Small intestine (tissue), 7 donors: Measurements from ENCODE around the gene CHST5. TPM values are rescaled to one million over a fixed set of nuclear protein-coding genes. Genes with fewer than 3 reads are reported as not detected.
A peak's percentile ranks its signal among the peaks of the same experiment; 100 is the strongest.
"Not testable (repeated sequence)": the region's sequence is repeated elsewhere in the genome, so short reads cannot be mapped to it uniquely, and the experiment has no call there.

Experiments used
- DNase-seq, 2 donors: peaks; one replicate each; pipeline versions ENCODE4 v3.0.0 to v3.0.0-alpha.2; 2013
- FAIRE-seq: peaks from 2 replicates; lab custom pipeline; 2012; peaks lifted over from hg19 to GRCh38; lab: Jason Lieb, UNC
- H3K27ac ChIP-seq, 3 donors: one replicate each; pipeline ENCODE4 v1.5.1; 2013; ENCODE audit warnings: low read length in 2 of 3, mild to moderate bottlenecking in 2 of 3, control low read depth in 1 of 3, inconsistent platforms in 1 of 3, low read depth in 1 of 3, moderate library complexity in 1 of 3
- H3K27me3 ChIP-seq, 3 donors: one replicate each; pipeline ENCODE4 v1.6.1; 2013; ENCODE audit warnings: low read length in 3 of 3, inconsistent platforms in 1 of 3; ENCODE audit not compliant: control insufficient read depth in 3 of 3, insufficient read depth in 3 of 3
- H3K36me3 ChIP-seq, 3 donors: one replicate each; pipeline ENCODE4 v1.6.1; 2013; ENCODE audit warnings: low read length in 3 of 3, inconsistent platforms in 1 of 3, low read depth in 1 of 3, mild to moderate bottlenecking in 1 of 3, moderate library complexity in 1 of 3; ENCODE audit not compliant: control insufficient read depth in 3 of 3, insufficient read depth in 2 of 3
- H3K4me1 ChIP-seq, 3 donors: one replicate each; pipeline ENCODE4 v1.6.1; 2013; ENCODE audit warnings: low read length in 2 of 3, inconsistent platforms in 1 of 3, low read depth in 1 of 3, mild to moderate bottlenecking in 1 of 3, moderate library complexity in 1 of 3; ENCODE audit not compliant: control insufficient read depth in 3 of 3, insufficient read depth in 2 of 3
- H3K4me3 ChIP-seq, 3 donors: one replicate each; pipeline ENCODE4 v1.5.1; 2013; ENCODE audit warnings: low read length in 3 of 3, control low read depth in 1 of 3, inconsistent platforms in 1 of 3, low read depth in 1 of 3, mild to moderate bottlenecking in 1 of 3, moderate library complexity in 1 of 3
- H3K9me3 ChIP-seq, 2 donors: one replicate each; pipeline ENCODE4 v1.6.1; 2013; ENCODE audit warnings: low read depth in 1 of 2, low read length in 1 of 2; ENCODE audit not compliant: control insufficient read depth in 2 of 2, insufficient read depth in 1 of 2
- WGBS, 3 donors: extraction: QIAGEN DNeasy Blood & Tissue Kit; methylation state at CpG; one replicate each; pipeline ENCODE4 v1.1.7; 2013; 5-methylcytosine and 5-hydroxymethylcytosine counted together
- polyA plus RNA-seq, 4 donors: library from polyadenylated mRNA; stranded (reverse) in 3 of 4; unstranded in 1 of 4; fragments of 200-250 nt in 3 of 4; fragments of 120-200 nt in 1 of 4; gene quantifications; one replicate each; pipeline versions ENCODE4 v1.2.1 to v1.2.3, GENCODE V29; 2013
- donor health status: healthy with polysubstance abuse.
- donor health status: control.
- donor health status: control.
- donor health status: Bipolar disorder and iron deficiency.
- donor health status: healthy.

Gene CHST5
- polyA plus RNA-seq, 4 donors: 21.2 to 37.7 (median 27.5) TPM

- peaks cover 0 to 29% (median 0%) of the 10 kb centered on the region in 3 donors for H3K4me1 ChIP-seq
- H3K27me3 ChIP-seq: no peaks in the 10 kb centered on the region
- FAIRE-seq: no peak
- no peak for DNase-seq
- H3K36me3 ChIP-seq: peaks cover 5 to 21% (median 8%) of the 10 kb centered on the region in 3 donors
- no peak overlapping the region for H3K27ac ChIP-seq
- H3K9me3 ChIP-seq: peaks cover 0 to 2% of the 10 kb centered on the region in 2 donors
- H3K4me3 ChIP-seq: peak overlapping the region in 1 of 3 donors; percentile 85
- 68 to 83% (median 73%) methylated on average over 8 of the region's 8 CpGs for WGBS, 3 donors
Measured at GRCh38 chr16:75532142-75532765, 3.7 kb downstream of the CHST5 start.

GRCh38 chr16:75529959-75530358, 5.9 kb downstream of the CHST5 start:
- Histone ChIP-seq H3K27ac (no peak overlapping the region), H3K36me3 (peaks cover 5 to 33% (median 10%) of the 10 kb centered on the region in 3 donors), H3K9me3 (peaks cover 0 to 2% of the 10 kb centered on the region in 2 donors), H3K4me3 (no peak overlapping the region), H3K27me3 (no peaks in the 10 kb centered on the region), H3K4me1 (peaks cover 0 to 17% (median 0%) of the 10 kb centered on the region in 3 donors)
- no peak for DNase-seq
- WGBS, 3 donors: 96 to 97% (median 97%) methylated on average over 29 of the region's 29 CpGs
- no peak for FAIRE-seq

GRCh38 chr16:75529056-75529905, 6.6 kb downstream of the CHST5 start:
- FAIRE-seq: no peak
- WGBS, 3 donors: 95 to 97% (median 95%) methylated on average over 62 to 81 of the region's 81 CpGs
- DNase-seq: no peak
- H3K9me3 ChIP-seq: peaks cover 0 to 2% of the 10 kb centered on the region in 2 donors
- no peaks in the 10 kb centered on the region for H3K27me3 ChIP-seq
- no peak overlapping the region for H3K4me3 ChIP-seq
- peak overlapping the region in 1 of 3 donors; percentile 42 for H3K27ac ChIP-seq
- peaks cover 5 to 38% (median 10%) of the 10 kb centered on the region in 3 donors for H3K36me3 ChIP-seq
- H3K4me1 ChIP-seq: peaks cover 0 to 10% (median 0%) of the 10 kb centered on the region in 3 donors

- Histone ChIP-seq H3K4me1 (peaks cover 0 to 9% (median 0%) of the 10 kb centered on the region in 3 donors), H3K27ac (peak overlapping the region; percentile 17 to 62 (median 20)), H3K36me3 (peaks cover 5 to 42% (median 10%) of the 10 kb centered on the region in 3 donors), H3K27me3 (no peaks in the 10 kb centered on the region), H3K4me3 (no peak overlapping the region), H3K9me3 (peaks cover 0 to 2% of the 10 kb centered on the region in 2 donors)
- FAIRE-seq (no peak), DNase-seq (peak; percentile 70 to 97)
- 10 to 59% (median 37%) methylated on average over 5 of the region's 5 CpGs for WGBS, 3 donors
Measured at GRCh38 chr16:75527825-75528299, 8.0 kb downstream of the CHST5 start.

GRCh38 chr16:75526032-75526790, 9.7 kb downstream of the CHST5 start:
- Histone ChIP-seq H3K27ac (no peak overlapping the region), H3K4me1 (peaks cover 0 to 9% (median 0%) of the 10 kb centered on the region in 3 donors), H3K36me3 (peaks cover 3 to 39% (median 4%) of the 10 kb centered on the region in 3 donors), H3K4me3 (no peak overlapping the region), H3K9me3 (peaks cover 0 to 2% of the 10 kb centered on the region in 2 donors), H3K27me3 (no peaks in the 10 kb centered on the region)
- WGBS, 3 donors: 88 to 91% (median 89%) methylated on average over 5 of the region's 5 CpGs
- FAIRE-seq (no peak), DNase-seq (no peak)

GRCh38 chr16:75519175-75519574, 16.7 kb downstream of the CHST5 start:
- no peak overlapping the region for H3K27ac ChIP-seq
- no peaks in the 10 kb centered on the region for H3K27me3 ChIP-seq
- no peak for FAIRE-seq
- H3K36me3 ChIP-seq: peaks cover 0 to 4% (median 0%) of the 10 kb centered on the region in 3 donors
- DNase-seq: no peak
- H3K4me1 ChIP-seq: no peaks in the 10 kb centered on the region
- WGBS, 3 donors: 88 to 93% (median 91%) methylated on average over 6 of the region's 6 CpGs
- H3K9me3 ChIP-seq: no peaks in the 10 kb centered on the region
- H3K4me3 ChIP-seq: no peak overlapping the region

GRCh38 chr16:75516189-75516966, 19.5 kb downstream of the CHST5 start:
- not testable (repeated sequence) for H3K4me1 ChIP-seq, FAIRE-seq, H3K27me3 ChIP-seq, H3K36me3 ChIP-seq, H3K9me3 ChIP-seq
- peak in 1 of 2 donors; percentile 71 for DNase-seq
- Histone ChIP-seq H3K4me3 (peak overlapping the region; percentile 64 to 95 (median 86)), H3K27ac (peak overlapping the region; percentile 70 to 94 (median 91))
- 7 to 11% (median 10%) methylated on average over 32 to 42 of the region's 42 CpGs for WGBS, 3 donors
